ENCODE measurements around the gene ADGRA1. TPM values are rescaled to one million over a fixed set of nuclear protein-coding genes. Genes with fewer than 3 reads are reported as not detected.

The ADGRA1 gene
- total and polyA plus RNA-seq, 2 donors (not counting 1 experiment from before 2014, with no cell fraction given): not detected

DNA sequence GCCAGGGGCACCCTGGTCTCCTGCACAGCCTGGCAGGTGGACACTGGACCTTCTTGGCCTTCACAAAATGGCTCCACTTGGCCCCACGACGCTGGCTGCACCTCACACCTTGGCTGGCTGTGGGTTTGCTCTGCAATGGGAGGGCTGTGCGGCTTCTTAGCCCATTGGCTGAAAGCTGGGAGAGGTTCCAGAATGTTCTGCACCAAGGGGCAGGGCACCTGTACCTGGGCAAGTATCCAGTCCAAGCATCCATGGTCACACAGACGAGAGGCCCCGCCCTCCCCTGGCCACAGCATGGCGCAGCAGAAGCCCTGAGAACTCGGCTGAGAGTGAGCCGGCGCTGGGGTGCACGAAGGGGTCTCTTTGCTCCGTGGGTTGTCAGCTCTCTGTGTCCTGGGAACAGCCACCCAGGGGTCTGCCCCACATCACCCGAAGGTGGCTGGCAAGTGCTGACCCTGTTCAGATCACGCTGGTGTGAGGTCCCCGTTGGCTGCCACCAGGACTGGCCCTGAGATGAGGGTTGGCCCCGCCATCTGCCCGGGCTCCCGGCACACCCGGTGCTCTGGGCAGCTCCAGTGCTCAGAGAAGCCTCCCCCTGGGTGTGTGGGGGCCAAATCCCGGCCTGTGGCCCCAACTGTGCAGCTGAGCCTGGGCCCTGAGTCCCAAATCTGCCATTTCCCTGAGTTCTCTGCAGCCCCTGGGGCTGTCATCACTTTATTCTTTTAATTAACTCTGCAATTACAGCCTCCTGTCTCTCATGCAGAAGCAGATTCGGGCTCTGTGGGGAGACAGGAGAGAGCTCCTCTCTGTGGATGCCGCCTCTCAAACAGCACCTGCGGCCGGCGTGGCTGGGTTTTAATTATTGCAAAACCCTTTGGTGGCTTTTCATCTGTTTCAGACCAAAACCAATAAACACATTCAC is 19.4 kb upstream of the ADGRA1 start:
- Histone ChIP-seq H3K4me3 (replicated peaks in 1 of 4; ENCODE audit: control extremely low read depth in 1 of 4, insufficient read depth in 1 of 4, low read depth in 3 of 4, low read length in 4 of 4) (no peak overlapping the region), H3K9ac (ENCODE audit: insufficient read depth, low read length) (no peak overlapping the region), H3K27me3 (ENCODE audit: control insufficient read depth, insufficient read depth, low read length) (no peaks in the 10 kb centered on the region), H3K9me3 (ENCODE audit: control insufficient read depth, insufficient read depth, low read depth, low read length) (no peaks in the 10 kb centered on the region), H3K4me1 (ENCODE audit: control insufficient read depth, extremely low read depth, insufficient read depth, low read length) (no peaks in the 10 kb centered on the region), H2AFZ (ENCODE audit: low read length) (no peak overlapping the region), H3K4me2 (ENCODE audit: extremely low read depth, insufficient read depth, low read length) (no peak overlapping the region), H3K79me2 (ENCODE audit: control insufficient read depth, insufficient read depth, low read length) (no peaks in the 10 kb centered on the region), H4K20me1 (ENCODE audit: control insufficient read depth, extremely low read depth, insufficient read depth, low read length) (no peaks in the 10 kb centered on the region), H3K27ac (ENCODE audit: insufficient read depth, low read length) (no peak overlapping the region), H3K36me3 (ENCODE audit: control insufficient read depth, insufficient read depth, low read length) (no peaks in the 10 kb centered on the region)
- DNase-seq (ENCODE audit: low read depth in 2 of 2): no peak
- TF ChIP-seq, protein P1, sequence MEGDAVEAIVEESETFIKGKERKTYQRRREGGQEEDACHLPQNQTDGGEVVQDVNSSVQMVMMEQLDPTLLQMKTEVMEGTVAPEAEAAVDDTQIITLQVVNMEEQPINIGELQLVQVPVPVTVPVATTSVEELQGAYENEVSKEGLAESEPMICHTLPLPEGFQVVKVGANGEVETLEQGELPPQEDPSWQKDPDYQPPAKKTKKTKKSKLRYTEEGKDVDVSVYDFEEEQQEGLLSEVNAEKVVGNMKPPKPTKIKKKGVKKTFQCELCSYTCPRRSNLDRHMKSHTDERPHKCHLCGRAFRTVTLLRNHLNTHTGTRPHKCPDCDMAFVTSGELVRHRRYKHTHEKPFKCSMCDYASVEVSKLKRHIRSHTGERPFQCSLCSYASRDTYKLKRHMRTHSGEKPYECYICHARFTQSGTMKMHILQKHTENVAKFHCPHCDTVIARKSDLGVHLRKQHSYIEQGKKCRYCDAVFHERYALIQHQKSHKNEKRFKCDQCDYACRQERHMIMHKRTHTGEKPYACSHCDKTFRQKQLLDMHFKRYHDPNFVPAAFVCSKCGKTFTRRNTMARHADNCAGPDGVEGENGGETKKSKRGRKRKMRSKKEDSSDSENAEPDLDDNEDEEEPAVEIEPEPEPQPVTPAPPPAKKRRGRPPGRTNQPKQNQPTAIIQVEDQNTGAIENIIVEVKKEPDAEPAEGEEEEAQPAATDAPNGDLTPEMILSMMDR (conservative IDR thresholded peaks at IDR 0.05 in 1 of 2, IDR thresholded peaks at IDR 0.05 in 1 of 2; ENCODE audit: low read depth in 1 of 2, low read length in 2 of 2): no peak
- no peak for TF ChIP-seq EZH2 (IDR thresholded peaks at IDR 0.05; ENCODE audit: low read length, missing control alignments)

DNA sequence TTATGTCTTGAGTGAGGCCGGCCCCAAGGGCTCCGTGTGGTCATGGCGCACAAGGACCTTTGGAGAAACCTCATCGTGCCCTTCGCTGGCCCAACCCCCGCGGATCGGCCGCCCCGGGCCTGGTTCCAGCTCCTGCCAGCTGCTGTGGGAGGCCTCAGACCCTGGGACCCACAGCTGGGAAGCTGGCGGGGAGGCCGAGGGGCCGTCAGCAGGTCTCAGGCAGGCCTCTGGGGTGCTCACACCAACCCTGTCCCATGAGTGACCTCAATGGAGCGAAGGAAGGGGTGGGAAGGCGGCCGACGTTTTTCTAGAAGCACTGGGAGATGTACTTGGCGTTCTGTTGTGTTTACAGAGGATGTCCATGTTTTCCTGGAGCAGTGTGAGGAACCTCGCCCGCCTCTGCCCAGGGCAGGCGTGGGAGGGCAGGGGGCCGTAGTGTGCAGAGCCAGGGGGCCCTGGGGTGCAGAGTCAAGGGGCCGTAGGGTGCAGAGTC is 18.6 kb upstream of the ADGRA1 start:
- no peaks in the 10 kb centered on the region for H3K9me3 ChIP-seq (ENCODE audit: control insufficient read depth, insufficient read depth, low read depth, low read length)
- no peaks in the 10 kb centered on the region for H4K20me1 ChIP-seq (ENCODE audit: control insufficient read depth, extremely low read depth, insufficient read depth, low read length)
- H3K36me3 ChIP-seq (ENCODE audit: control insufficient read depth, insufficient read depth, low read length): no peaks in the 10 kb centered on the region
- no peak overlapping the region for H3K4me3 ChIP-seq (replicated peaks in 1 of 4; ENCODE audit: control extremely low read depth in 1 of 4, insufficient read depth in 1 of 4, low read depth in 3 of 4, low read length in 4 of 4)
- no peak overlapping the region for H2AFZ ChIP-seq (ENCODE audit: low read length)
- no peak for DNase-seq (ENCODE audit: low read depth in 2 of 2)
- H3K79me2 ChIP-seq (ENCODE audit: control insufficient read depth, insufficient read depth, low read length): no peaks in the 10 kb centered on the region
- no peaks in the 10 kb centered on the region for H3K4me1 ChIP-seq (ENCODE audit: control insufficient read depth, extremely low read depth, insufficient read depth, low read length)
- H3K27me3 ChIP-seq (ENCODE audit: control insufficient read depth, insufficient read depth, low read length): no peaks in the 10 kb centered on the region
- no peak for TF ChIP-seq EZH2 (IDR thresholded peaks at IDR 0.05; ENCODE audit: low read length, missing control alignments)
- TF ChIP-seq, protein P1 (conservative IDR thresholded peaks at IDR 0.05 in 1 of 2, IDR thresholded peaks at IDR 0.05 in 1 of 2; ENCODE audit: low read depth in 1 of 2, low read length in 2 of 2): no peak
- H3K4me2 ChIP-seq (ENCODE audit: extremely low read depth, insufficient read depth, low read length): no peak overlapping the region
- no peak overlapping the region for H3K27ac ChIP-seq (ENCODE audit: insufficient read depth, low read length)
- no peak overlapping the region for H3K9ac ChIP-seq (ENCODE audit: insufficient read depth, low read length)

DNA sequence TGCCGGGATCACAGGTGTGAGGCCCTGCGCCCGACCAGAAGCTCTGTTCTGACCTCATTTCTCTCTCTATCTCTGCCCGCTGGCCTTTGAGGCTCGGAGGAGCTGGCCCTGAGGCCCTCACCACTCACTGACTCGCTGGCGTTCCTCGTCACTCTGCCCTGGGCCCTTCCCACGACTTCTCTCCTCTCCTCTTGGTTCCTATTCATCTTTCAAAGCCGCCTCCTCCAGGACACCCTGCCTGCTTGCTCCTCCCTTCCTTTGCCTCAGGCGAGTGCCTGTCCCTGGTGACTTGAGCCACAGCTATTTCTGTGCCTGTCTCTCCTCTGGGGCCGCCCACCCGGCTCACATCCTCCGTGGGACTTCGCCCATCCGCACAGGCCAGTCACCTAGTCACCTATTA is 17.3 kb upstream of the ADGRA1 start:
- no peaks in the 10 kb centered on the region for H3K79me2 ChIP-seq (ENCODE audit: control insufficient read depth, insufficient read depth, low read length)
- H3K27ac ChIP-seq (ENCODE audit: insufficient read depth, low read length): no peak overlapping the region
- H2AFZ ChIP-seq (ENCODE audit: low read length): no peak overlapping the region
- no peaks in the 10 kb centered on the region for H3K9me3 ChIP-seq (ENCODE audit: control insufficient read depth, insufficient read depth, low read depth, low read length)
- H3K4me1 ChIP-seq (ENCODE audit: control insufficient read depth, extremely low read depth, insufficient read depth, low read length): no peaks in the 10 kb centered on the region
- H3K27me3 ChIP-seq (ENCODE audit: control insufficient read depth, insufficient read depth, low read length): no peaks in the 10 kb centered on the region
- no peak overlapping the region for H3K4me2 ChIP-seq (ENCODE audit: extremely low read depth, insufficient read depth, low read length)
- H3K9ac ChIP-seq (ENCODE audit: insufficient read depth, low read length): no peak overlapping the region
- H4K20me1 ChIP-seq (ENCODE audit: control insufficient read depth, extremely low read depth, insufficient read depth, low read length): no peaks in the 10 kb centered on the region
- no peaks in the 10 kb centered on the region for H3K36me3 ChIP-seq (ENCODE audit: control insufficient read depth, insufficient read depth, low read length)
- no peak overlapping the region for H3K4me3 ChIP-seq (replicated peaks in 1 of 4; ENCODE audit: control extremely low read depth in 1 of 4, insufficient read depth in 1 of 4, low read depth in 3 of 4, low read length in 4 of 4)
- TF ChIP-seq, protein P1 (conservative IDR thresholded peaks at IDR 0.05 in 1 of 2, IDR thresholded peaks at IDR 0.05 in 1 of 2; ENCODE audit: low read depth in 1 of 2, low read length in 2 of 2): no peak
- TF ChIP-seq EZH2 (IDR thresholded peaks at IDR 0.05; ENCODE audit: low read length, missing control alignments): no peak
- no peak for DNase-seq (ENCODE audit: low read depth in 2 of 2)
